Stimulated activated naive CD4-positive, alpha-beta T cell treated with Interleukin-2 at 50 U/mL for 16 hours (primary cell): ENCODE results near the gene CTXND1.

Experiments used
- DNase-seq: peaks from one replicate; lab custom pipeline; 2025; lab: John Stamatoyannopoulos, UW

CTXND1 gene

DNA sequence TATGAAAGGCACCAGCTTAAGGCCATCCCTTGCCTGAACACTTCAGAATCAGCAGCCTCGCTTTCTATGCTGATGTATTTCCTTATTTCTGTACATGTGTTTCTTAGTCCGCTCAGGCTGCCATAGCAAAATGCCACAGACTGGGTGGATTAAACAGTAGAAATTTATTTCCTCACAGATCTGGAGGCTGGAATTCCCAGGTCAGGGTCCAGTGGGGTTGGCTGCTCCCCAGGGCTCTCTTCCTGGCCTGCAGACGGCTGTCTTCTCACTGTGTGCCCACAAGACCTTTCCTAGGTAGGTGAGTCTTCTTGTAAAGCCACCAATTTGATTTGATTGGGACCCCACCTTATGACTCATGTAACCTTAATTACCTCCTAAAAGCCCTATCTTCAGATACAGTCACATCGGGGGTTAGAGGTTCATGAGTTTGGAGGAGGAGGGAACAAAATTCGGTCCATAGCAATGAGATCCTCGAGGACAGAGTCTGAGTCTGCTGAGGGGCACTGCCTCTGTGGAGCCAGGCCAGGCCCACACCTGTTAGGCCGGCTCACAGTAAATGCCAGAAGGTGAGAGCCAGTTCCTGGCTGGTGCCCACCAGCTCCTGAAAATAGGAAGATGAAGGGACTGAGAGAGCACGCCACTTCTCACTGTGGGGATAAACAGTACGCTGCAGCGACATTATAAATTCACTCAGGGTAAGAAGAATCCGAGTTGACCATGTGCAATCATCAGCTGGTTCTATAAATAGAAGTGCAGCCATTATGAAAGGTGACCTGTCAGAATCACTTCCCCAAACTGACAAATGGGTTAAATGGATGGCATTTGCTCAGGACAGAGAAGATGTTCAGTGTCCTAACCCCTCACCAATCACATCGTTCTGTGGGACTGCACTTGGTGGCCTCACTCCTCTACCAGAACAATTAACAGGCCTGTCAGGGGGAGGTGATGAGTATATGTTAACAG is 41.1 kb downstream of the CTXND1 start:
- DNase-seq, result no peak

DNA sequence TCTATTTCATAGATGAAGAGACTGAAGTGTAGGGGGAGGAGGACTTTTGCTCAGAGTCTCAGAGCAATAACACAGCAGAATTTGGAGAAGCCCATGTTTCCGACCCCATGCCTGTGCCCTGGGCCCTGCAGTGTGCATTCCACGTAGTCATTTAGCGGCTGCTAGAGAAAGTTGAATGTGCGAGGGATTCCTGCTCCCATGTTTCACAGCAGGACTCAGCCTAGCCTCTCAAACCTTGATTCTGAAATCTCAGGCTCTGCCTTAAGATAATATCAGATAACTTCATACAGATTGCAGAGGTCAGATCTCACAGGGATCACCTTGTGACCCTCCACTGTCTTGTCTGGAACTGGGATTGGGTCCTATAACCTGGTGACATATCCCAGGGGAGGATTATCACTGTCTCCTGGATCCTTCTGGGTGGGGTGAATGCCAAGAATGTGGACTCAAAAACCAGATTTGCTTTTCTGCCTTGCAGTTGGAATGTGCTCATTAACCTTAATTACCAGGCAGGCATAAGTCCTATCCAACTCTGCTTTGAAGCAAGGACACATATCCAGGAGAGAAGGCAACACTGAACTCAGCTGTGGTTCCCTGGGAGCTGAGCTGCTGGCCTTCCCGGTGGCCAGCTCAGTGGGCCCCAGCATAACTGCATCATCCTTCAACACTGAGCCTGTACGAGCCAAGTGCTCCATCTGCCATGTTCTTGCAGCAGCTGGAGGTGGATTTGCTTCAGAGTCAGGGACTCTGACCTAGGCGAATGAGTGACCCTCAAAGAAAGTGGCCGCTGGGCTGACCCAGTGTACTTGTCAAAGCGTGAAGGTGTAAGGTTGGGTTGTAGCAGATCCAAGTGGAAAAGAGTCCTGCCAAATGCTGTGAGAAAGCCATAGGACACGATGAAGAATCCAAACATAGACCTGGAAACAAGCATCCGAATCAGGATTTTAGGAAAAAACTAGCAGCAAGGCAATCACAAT is 43.0 kb downstream of the CTXND1 start:
- DNase-seq, result no peak

DNA sequence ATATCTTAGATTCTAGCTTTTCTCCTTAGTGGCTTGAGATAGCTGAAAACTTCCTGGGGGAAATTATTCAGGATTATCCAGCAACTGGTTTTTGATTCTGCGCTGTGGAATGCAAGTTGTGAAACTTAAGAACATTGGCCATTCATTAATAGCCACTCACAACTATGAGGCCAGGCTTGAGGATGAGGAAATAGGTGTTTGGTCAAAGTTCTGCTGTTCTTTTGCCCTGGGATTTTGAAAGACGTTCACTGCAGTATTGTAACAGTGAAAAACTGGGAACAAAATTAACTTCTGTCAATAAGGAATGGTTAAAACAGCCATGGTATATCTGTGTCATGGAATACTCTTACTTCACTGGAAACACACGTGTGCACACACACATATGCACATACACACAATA is 44.1 kb downstream of the CTXND1 start:
- no peak for DNase-seq

DNA sequence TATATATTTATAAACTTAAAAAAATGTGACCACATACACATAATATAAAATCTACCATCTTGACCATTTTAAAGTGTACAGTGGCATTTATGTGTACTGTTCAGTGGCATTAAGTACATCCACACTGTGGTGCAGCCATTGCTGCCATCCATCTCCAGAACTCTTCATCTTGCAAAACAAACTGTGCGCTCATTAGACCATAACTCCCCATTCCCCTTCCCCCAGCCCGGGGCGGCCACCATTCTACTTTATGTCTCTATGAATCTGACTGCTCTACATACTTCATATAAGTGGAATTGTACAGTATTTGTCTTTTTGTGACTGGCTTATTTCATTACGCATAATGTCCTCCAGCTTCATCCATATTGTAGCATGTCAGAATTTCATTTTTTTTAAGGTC is 47.8 kb downstream of the CTXND1 start:
- DNase-seq, result no peak

DNA sequence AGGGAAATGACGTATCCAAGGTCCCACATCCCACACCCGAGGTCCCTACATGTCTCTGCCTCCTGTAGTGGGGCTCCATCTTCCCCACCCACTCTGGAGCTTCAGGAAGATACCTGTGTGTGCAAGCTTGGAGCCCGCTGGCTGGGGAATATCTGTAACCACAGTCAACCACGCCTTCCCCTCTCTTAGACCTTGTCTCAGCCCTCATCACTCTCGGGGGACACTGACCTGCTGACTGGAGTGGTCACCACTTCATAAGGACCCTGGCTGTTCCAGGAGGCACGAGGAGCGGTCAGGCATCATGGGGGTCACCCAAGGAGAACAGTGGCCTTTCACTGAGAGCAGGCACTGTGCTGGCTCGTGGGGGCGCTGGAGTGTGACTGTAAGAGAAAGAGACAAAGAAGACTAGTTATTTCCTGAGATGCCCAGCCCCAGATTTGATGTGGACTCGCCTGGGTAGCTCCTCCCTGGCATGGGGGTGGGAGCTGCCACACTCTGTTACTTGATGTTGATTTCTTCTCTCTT is 48.6 kb downstream of the CTXND1 start:
- DNase-seq, result no peak

DNA sequence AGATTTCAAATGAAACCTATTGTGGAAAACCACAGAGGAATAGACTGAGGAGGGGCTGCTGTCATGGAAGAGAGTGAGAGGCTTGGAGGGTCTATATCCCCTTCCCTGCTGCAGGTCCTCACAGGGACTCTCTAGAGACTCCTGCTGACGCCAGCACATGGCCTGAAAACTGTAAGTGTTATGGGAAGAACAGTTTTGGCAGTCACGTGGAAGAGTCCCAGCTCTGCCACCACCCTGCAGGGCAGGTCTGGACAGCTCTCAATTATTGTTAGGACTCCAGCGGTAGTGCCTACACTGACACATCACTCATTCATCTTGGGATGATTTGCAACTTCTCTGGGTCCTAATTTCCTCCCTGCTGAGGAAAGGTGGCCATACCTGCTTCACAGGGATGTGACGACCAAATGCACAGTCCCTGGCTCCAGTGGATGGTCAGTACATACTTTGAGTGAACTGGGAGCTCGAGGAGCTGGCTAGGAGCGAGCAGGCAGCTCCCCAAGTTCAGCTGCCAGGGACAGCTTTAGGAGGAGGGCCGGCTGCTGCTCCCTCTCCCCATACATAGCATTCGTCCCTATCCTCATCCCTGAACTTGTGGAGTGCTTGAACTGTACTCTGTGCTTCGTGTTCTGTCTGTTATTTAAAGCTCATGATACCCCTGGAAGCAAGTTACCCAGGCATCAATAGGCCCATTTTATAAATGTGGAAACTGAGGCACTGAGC is 49.2 kb downstream of the CTXND1 start:
- no peak for DNase-seq

DNA sequence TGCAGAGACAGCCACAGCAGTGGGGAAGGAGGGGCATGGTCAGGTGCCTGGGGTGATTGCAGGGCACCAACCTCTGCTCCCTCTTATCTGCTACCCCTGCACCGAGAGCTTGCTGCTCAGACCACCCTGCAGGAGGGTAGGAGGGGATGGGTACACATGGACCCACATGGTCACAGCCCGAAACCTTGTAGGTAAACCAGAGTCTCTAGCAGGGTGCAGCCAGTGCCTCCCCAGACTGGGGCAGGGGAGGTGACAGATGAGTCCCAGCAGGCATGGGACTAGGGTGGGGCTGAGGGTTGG is 50.0 kb downstream of the CTXND1 start:
- no peak for DNase-seq

DNA sequence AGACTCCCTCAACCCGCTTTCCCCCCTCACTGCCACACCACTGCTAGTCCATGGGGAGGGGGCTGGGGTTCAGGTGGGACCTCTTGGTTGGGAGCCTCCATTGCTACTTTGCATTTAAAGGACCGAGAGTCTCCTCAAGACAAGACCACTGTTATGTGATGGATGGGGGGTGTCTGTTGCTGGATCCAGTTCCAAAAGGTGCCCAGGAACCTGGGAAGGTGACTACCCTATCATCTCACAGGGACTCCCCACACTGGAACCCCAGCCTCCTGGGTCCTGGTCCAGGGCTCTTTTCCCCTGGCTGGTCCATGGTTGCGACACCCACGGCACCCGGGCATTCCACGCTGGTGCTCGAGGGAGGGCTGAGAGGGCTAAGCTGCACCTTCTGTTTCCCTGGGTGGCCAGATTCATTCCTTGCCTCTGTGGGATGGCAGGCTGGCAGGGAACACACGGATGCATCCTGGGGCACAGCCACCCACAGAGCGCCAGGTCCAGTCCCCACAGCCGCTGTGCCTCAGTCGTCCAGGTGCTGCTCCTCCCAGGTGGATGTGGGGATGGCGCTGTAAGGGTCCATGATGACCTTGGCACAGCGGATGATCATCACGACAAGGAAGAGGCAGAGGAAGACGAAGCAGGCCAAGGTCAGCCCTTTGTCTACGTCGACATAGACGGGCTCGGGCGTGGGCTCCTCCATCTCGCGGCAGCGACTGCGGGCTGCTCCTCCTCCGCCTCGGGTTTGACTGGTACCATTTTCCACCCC is 50.6 kb downstream of the CTXND1 start:
- no peak for DNase-seq

DNA sequence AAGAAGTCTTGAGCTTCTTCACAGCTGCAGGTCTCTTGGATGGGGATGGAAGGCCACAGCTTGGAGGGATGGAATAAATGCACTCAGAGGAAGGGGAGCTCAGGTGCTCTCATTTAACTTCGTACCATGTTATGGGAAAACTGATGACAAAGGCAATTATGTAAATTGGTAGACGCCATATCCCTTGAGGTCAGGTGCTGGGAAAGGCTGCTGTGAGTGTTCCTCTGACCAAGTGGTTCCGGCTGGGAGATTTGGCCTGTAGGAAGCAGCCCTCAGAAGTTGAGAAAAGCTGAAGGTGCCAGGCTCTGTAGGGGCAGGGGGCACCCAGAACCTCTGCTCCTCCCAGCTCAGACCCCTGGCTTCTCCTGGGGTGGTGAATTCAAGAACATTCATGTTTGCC is 52.1 kb downstream of the CTXND1 start:
- no peak for DNase-seq

DNA sequence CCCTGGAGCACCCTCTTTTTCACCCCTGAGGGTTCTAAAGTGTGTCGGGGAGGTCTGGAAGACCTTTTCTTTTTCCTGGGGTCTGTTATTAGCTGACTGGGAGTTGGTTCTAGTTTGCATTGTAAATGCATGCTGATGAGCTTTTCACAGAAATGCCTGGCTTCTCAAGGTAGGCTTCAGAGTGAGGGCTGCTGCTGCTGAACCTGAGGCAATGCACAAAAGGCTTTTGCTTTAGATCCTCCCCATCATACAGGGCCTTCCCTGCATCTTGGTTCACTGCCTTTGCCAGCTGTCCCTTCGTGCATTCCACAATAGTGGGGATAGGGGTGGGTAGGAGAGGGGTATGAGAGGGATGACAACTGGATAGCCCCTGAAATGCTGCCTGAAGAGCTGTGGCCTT is 52.6 kb downstream of the CTXND1 start:
- DNase-seq, result no peak

DNA sequence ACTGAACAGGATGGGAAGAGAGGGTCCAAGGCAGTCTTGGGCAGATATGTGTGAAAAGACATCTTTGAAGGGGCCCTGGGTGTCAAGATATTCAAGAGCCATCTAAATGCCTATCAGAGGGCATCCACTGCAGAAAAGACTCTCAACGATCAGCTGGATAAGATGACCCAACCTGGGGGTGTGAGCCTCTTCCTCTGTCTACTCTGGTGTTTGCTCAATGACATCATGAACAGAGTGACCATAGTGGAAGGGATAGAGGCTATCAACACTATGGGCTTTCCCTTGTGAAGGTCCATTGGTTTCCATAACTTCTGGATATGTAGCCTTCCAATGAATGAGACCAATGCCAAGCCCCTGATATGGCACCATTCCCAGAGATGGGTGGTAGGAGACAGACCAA is 57.1 kb downstream of the CTXND1 start:
- no peak for DNase-seq

DNA sequence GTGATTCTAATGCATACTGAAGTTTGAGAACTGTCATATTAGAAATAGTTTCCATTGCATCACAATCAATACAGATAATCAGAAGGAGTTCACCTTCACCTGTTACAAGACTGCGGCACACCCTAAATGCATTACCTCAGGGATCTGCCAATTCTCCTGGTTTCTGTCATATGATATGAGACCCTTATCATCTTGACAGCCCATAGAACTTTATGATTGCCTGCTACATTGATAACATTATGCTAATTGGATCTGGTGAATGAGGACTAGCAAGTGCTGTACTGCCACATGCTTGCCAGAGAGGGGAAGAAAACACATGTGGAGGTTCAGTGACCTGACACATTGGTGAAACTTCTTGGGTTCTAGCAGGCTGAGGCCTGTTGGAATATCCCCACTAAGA is 57.8 kb downstream of the CTXND1 start:
- DNase-seq, result no peak

DNA sequence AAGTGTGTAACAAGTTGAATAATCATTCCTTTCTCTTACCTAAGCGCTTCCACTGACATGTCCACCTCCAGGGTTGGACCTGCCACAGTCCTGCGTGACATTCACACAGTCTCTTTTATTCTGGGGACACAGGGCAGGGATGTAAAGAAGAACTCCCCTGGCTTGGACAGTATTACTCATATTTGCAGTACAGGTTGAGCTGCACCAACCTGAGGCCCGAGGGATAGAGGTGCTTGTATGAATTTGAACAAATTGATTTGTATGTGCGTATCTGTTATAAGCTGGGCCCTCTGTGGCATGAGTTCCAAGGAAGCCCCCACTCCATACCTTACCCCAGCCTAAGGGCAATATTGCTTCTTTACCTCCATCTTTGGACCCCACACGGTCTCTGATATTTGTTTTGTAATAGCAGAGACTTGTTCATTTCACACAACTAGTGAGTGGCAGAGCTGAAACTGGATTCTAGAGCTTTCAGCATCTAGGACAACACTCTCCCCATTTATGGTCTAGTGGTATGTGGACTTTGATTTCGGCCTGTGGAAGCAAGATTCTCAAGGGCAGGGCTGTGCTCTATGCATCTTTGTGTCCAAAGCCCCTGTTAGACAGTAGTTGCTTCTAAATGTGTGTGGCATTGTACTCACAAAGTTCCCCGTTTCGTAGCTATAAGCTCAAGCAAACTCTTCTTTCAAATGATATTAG is 60.0 kb downstream of the CTXND1 start:
- no peak for DNase-seq

DNA sequence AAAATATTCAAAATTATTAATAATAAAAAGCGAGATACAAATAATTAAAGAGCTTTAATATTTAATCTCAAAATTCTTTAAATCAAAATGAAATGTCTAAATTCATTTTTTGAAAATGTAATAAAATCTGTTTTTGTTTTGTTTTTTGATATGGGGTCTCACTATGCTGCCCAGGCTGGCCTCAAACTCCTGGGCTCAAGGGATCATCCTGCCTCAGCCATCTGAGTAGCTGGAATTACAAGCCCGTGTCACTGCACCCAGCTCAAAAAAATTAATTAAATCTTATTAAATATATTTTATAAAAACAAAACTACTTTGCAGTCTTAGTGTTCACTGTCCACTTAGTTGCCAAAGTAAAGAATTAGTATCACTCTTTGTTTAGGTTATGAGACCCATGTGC is 60.8 kb downstream of the CTXND1 start:
- no peak for DNase-seq

DNA sequence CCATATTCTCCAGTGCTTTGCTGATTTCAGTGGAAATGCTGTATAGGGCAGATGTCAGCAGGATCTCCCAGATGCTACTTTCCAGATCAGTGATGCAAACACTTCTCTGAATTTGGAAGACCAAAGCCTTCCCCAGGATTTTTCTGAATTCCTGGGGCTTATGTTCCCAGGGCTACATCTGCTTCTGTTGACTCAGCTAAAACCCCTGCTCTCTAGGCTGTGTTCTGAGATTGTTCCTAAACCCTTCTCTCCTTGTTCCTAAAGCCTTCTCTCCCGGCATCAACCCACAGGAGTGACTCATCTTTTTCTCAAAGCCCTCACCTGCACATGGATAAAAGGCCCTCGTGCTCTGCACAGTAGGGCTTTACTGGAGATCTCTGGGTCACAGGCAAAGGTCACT is 63.8 kb downstream of the CTXND1 start:
- DNase-seq, result no peak

DNA sequence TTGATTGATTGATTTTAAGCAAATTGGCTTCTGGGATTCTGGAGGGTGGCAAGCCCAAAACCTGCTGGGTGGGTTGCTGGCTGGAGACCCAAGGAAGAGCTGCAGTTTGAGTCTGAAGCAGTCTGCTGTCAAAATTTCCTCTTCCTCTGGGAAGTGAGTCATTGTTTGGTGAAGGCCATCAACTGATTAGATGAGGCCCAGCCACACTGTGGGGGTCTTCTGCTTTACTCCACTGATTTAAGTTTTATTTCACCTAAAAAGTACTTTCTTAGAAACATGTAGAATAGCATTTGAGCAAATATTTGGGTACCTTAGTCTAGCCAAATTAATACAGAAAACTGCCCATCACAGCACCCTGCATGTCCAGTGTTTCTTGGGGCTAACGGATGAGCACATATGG is 65.4 kb downstream of the CTXND1 start:
- no peak for DNase-seq

DNA sequence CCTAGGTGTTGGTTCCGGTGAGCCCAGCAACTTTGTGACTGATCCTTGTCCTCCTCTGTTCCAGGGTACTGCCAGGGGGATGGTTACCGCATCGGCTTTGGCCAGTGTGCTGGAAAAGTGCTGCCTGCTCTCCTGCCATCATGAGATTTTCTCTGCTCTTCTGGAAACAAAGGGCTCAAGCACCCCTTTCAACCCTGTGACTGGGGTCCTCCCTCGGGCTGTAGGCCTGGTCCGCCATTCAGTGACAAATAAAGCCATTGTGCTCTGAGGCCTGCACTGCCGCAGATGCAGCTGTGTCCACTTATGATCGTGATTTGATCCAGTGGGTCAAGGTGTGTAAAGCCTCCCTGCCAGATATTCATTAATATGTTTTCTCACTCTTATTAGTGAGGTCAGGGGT is 65.9 kb downstream of the CTXND1 start:
- DNase-seq, result no peak

DNA sequence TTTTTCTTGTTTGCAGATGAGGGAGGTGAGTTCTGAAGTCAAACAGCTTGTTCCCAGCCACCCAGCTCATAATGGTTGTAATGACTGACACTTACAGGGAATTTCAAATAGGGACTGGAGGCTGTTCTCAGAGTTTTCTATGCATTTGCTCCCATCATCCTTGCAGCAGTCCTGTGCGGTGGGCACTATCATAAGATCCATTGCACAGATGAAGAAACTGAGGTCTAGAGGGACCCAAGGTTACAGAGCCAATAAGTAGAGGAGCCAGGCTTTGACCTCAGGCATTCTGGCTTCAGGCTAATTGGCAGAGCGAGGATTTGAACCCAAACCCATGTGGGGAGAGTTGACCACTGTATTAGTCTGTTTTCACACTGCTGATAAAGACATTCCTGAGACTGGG is 66.9 kb downstream of the CTXND1 start:
- DNase-seq, result no peak

DNA sequence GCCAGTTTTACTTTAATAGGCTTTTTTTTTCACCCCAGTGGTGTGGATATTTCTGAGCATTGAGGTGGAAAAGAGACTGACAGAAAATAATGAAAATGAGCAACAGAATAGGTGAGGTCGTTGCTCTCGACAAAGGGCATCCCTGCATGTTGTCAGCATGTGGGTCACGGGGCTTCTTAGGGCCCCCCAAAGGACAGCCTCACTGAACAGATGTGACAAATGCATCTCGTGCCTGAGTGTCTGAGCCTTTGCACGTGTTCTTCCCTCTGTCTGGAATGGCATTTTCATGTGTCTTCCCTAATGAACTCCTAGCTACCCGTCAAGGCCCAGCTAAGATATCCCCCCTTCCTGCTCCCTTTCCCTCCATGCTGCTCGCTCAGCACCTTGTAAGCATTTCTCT is 67.5 kb downstream of the CTXND1 start:
- no peak for DNase-seq

DNA sequence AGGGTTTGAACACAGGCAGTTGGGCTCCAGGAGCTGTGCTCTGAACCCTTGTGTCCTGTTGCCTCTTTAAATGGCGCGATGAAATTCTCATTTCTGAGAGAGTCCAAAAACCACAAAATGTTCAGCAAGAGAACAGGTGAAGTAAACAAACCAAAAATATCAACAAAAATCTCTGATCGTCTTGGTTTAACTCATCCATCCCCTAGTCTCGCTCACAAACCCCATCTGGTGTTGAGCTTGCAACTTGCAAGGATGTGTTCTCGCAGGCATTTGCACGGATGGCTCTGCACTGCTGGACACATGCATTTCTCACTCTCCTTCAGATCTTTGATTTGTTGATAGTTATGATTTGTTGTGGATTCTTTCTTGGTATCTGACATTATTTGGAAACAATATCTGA is 68.1 kb downstream of the CTXND1 start:
- DNase-seq, result no peak

DNA sequence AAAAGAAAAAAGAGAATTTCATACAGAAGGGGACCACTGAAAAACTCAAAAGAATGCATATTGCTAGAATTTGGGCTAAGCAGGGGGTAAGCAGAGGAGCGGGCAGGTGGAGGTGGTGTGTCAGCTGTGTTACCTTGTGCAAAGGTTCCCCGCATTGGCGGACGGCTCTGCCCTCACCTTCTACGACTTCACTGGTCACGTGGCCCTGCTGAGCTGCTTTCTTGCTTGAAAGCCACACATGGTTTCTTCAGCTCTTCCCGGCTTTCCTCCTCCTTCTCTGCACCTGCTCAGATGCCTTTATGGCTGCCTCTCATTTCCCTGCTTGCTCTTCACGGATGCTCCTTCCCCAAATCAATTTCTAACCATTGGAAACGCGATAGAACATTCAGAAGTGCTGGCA is 68.7 kb downstream of the CTXND1 start:
- no peak for DNase-seq
